AG10803 (cell line): ENCODE measurements around the gene TTC38.
A peak's percentile ranks its signal among the peaks of the same experiment; 100 is the strongest.

ENCODE experiments used
- DNase-seq: peaks from one replicate; pipeline ENCODE4 v3.0.0; 2010; ENCODE audit warnings: low read depth
- H3K4me3 ChIP-seq: 2 replicates; pipeline ENCODE4 v1.5.1; 2011; ENCODE audit warnings: mild to moderate bottlenecking, low read length, control low read depth
- CTCF ChIP-seq: conservative IDR thresholded peaks from 2 replicates; pipeline ENCODE4 v1.5.1; 2011; ENCODE audit warnings: mild to moderate bottlenecking, low read length, control low read depth, inconsistent platforms

The TTC38 gene

GRCh38 chr22:46245511-46245910, 22.3 kb upstream of the TTC38 start:
- no peak for TF ChIP-seq CTCF
- no peak for DNase-seq
- H3K4me3 ChIP-seq, result no peak overlapping the region

- H3K4me3 ChIP-seq, result no peak overlapping the region
- DNase-seq, result no peak
- TF ChIP-seq CTCF, result no peak
These were observed 21.6 kb upstream of the TTC38 start for GRCh38 chr22:46246178-46246577.

- TF ChIP-seq CTCF, result no peak
- no peak for DNase-seq
These were observed 20.3 kb upstream of the TTC38 start for GRCh38 chr22:46247443-46247975.

GRCh38 chr22:46250035-46250782, 17.6 kb upstream of the TTC38 start, which contains the start of gene CDPF1:
Gene CDPF1 (minus strand): TSS chr22:46250293. CDS start chr22:46248284, 2,009 bp downstream.
- peak; percentile 80 for DNase-seq
- TF ChIP-seq CTCF, result no peak
- H3K4me3 ChIP-seq, result peak within 1 kb of the TSS; percentile 82

More at GRCh38 chr22:46247443-46247975, 20.3 kb upstream of the TTC38 start:
- H3K4me3 ChIP-seq, result no peak overlapping the region

- TF ChIP-seq CTCF, result no peak
- no peak for DNase-seq
- H3K4me3 ChIP-seq, result peak overlapping the region; percentile 82
These were observed 17.1 kb upstream of the TTC38 start for GRCh38 chr22:46250783-46251125.

- TF ChIP-seq CTCF, result no peak
- peak; percentile 1 for DNase-seq
- H3K4me3 ChIP-seq, result peak overlapping the region; percentile 82
These were observed 16.5 kb upstream of the TTC38 start for GRCh38 chr22:46251266-46251665.

- no peak for TF ChIP-seq CTCF
- DNase-seq, result no peak
- no peak overlapping the region for H3K4me3 ChIP-seq
These were observed 15.9 kb upstream of the TTC38 start for GRCh38 chr22:46251816-46252380.
